Endothelial cell of umbilical vein (primary cell): ENCODE results near the gene ADTRP. TPM values are rescaled to one million over a fixed set of nuclear protein-coding genes. Genes with fewer than 3 reads are reported as not detected.

ENCODE experiments used
- BruUV-seq: library from RNA; stranded (reverse); fragments of 400-500 nt; replicated peaks from 2 replicates; lab custom pipeline; 2021; lab: Mats Ljungman, UMichigan
- CTCF ChIA-PET: fragments of 300-600, 350-600 bp; sonication (Branson Sonifier 250); formaldehyde crosslinking; loops from one replicate; lab custom pipeline; 2021; ENCODE audit warnings: antibody characterized with exemption, inconsistent platforms; lab: Charles Lee
- POLR2A ChIA-PET: fragments of 300-600, 350-600 bp; sonication (Branson Sonifier 250); formaldehyde crosslinking; loops from one replicate; lab custom pipeline; 2021; ENCODE audit warnings: antibody characterized with exemption, inconsistent platforms; lab: Charles Lee
- DNase-seq: peaks from one replicate; pipeline ENCODE4 v3.0.0-alpha.2; 2011; ENCODE audit warnings: low read depth, low spot score
- FAIRE-seq: peaks from 2 replicates; lab custom pipeline; 2011; peaks lifted over from hg19 to GRCh38; lab: Jason Lieb, UNC
- H2AFZ ChIP-seq: 2 replicates; pipeline ENCODE4 v1.6.0; 2012; ENCODE audit warnings: low read depth, low read length, control low read depth, inconsistent platforms
- H3K27ac ChIP-seq: 2 replicates; pipeline ENCODE4 v1.5.1; 2011; ENCODE audit warnings: low read depth, mild to moderate bottlenecking, control low read depth, low read length, moderate library complexity; ENCODE audit not compliant: insufficient read depth
- H3K27me3 ChIP-seq, 2 experiments: 2 replicates each; pipeline versions ENCODE4 v1.6.0 to v1.6.1; 2011; ENCODE audit warnings: low read length in 2 of 2, mixed read lengths in 1 of 2; ENCODE audit not compliant: control insufficient read depth in 2 of 2, insufficient read depth in 2 of 2
- H3K36me3 ChIP-seq, 2 experiments: 2 replicates in 1 of 2; 3 replicates in 1 of 2; pipeline ENCODE4 v1.5.1; 2011; ENCODE audit warnings: low read length in 2 of 2, mild to moderate bottlenecking in 1 of 2, moderate library complexity in 1 of 2; ENCODE audit not compliant: control insufficient read depth in 2 of 2, insufficient read depth in 2 of 2; ENCODE audit errors: extremely low read depth in 1 of 2
- H3K4me1 ChIP-seq: 3 replicates; pipeline ENCODE4 v1.5.1; 2011; ENCODE audit warnings: mild to moderate bottlenecking, low read length; ENCODE audit not compliant: control insufficient read depth, insufficient read depth; ENCODE audit errors: extremely low read depth
- H3K4me2 ChIP-seq: 2 replicates; pipeline ENCODE4 v1.6.1; 2011; ENCODE audit warnings: low read length, control low read depth, mixed read lengths; ENCODE audit not compliant: insufficient read depth
- H3K4me3 ChIP-seq, 3 experiments: fragments of 200-600 bp in 1 of 3; sonication (generic), shearing (Covaris generic) in 1 of 3; replicated peaks in 1 of 3; 2 replicates each; pipeline ENCODE4 v1.5.1; 2011 to 2016; ENCODE audit warnings: control low read depth in 3 of 3, low read length in 3 of 3, mild to moderate bottlenecking in 2 of 3, inconsistent platforms in 1 of 3, low read depth in 1 of 3, moderate library complexity in 1 of 3; ENCODE audit not compliant: insufficient read depth in 1 of 3
- H3K79me2 ChIP-seq: 2 replicates; pipeline ENCODE4 v1.6.0; 2012; ENCODE audit warnings: low read length, inconsistent platforms; ENCODE audit not compliant: control insufficient read depth, insufficient read depth
- H3K9ac ChIP-seq: replicated peaks from 2 replicates; pipeline ENCODE3; 2011; ENCODE audit warnings: low read length, control low read depth; ENCODE audit not compliant: insufficient read depth; ENCODE audit errors: extremely low read depth
- H3K9me1 ChIP-seq: replicated peaks from 3 replicates; pipeline ENCODE4 v1.6.0; 2011; ENCODE audit warnings: mild to moderate bottlenecking, low read length; ENCODE audit not compliant: control insufficient read depth, insufficient read depth; ENCODE audit errors: extremely low read depth
- H3K9me3 ChIP-seq: replicated peaks from 2 replicates; pipeline ENCODE4 v1.5.1; 2012; ENCODE audit warnings: low read length, inconsistent platforms; ENCODE audit not compliant: control insufficient read depth, insufficient read depth
- H4K20me1 ChIP-seq: replicated peaks from 2 replicates; pipeline ENCODE3; 2011; ENCODE audit warnings: mild to moderate bottlenecking, low read length; ENCODE audit not compliant: control insufficient read depth, insufficient read depth; ENCODE audit errors: extremely low read depth
- CTCF ChIP-seq, 2 donors: IDR thresholded peaks; 1 replicate in 1 of 2; 2 replicates in 1 of 2; pipeline ENCODE4 v1.5.1; 2011; ENCODE audit warnings: low read length in 2 of 2, mild to moderate bottlenecking in 2 of 2, moderate library complexity in 2 of 2, control low read depth in 1 of 2, inconsistent platforms in 1 of 2, low read depth in 1 of 2; ENCODE audit not compliant: insufficient read depth in 1 of 2; ENCODE audit errors: extremely low read depth in 1 of 2
- EZH2 ChIP-seq: IDR thresholded peaks from 2 replicates; pipeline ENCODE4 v1.6.1; 2012; ENCODE audit warnings: borderline replicate concordance, low read depth, mild to moderate bottlenecking, moderate library complexity, low read length, inconsistent platforms; ENCODE audit not compliant: severe bottlenecking
- FOS ChIP-seq: IDR thresholded peaks from 2 replicates; pipeline ENCODE4 v1.6.1; 2011; ENCODE audit warnings: mild to moderate bottlenecking, low read length, moderate library complexity, borderline replicate concordance; ENCODE audit not compliant: insufficient read depth
- GATA2 ChIP-seq: IDR thresholded peaks from 2 replicates; pipeline ENCODE4 v1.7.0; 2011; ENCODE audit warnings: low read depth, mild to moderate bottlenecking, moderate library complexity, mixed read lengths, low read length; ENCODE audit not compliant: insufficient read length, insufficient read depth
- JUN ChIP-seq: IDR thresholded peaks from 2 replicates; pipeline ENCODE4 v1.6.1; 2011; ENCODE audit warnings: borderline replicate concordance, low read depth; ENCODE audit not compliant: insufficient read length, insufficient read depth
- MAX ChIP-seq: IDR thresholded peaks from 2 replicates; pipeline ENCODE4 v1.6.1; 2011; ENCODE audit not compliant: insufficient read depth, insufficient read length
- MYC ChIP-seq: IDR thresholded peaks from one replicate; pipeline ENCODE4 v1.6.1; 2011; ENCODE audit warnings: mild to moderate bottlenecking, low read depth, low read length
- POLR2A ChIP-seq: IDR thresholded peaks from 2 replicates; pipeline ENCODE4 v1.6.1; 2012; ENCODE audit warnings: low read depth, mild to moderate bottlenecking, control low read depth, low read length
- POLR2AphosphoS5 ChIP-seq: IDR thresholded peaks from 2 replicates; pipeline ENCODE4 v1.6.1; 2012; ENCODE audit warnings: low read depth, mild to moderate bottlenecking, control low read depth, low read length, moderate library complexity; ENCODE audit not compliant: insufficient read depth
- dilution Hi-C: fragments of 300-500 bp; cut with MboI; formaldehyde crosslinking; loops from one replicate; pipeline ENCODE4 v1.15.0; 2019; ENCODE audit warnings: low sequenced_read_pairs; ENCODE audit not compliant: extremely low pct_ligation_motif_present
- intact Hi-C: fragments of 100-400 bp; cut with micrococcal nuclease; formaldehyde crosslinking; loops from one replicate; pipeline ENCODE4 v1.10.0; 2022
- polyA plus RNA-seq, 4 experiments: library from polyadenylated mRNA; depleted of rRNA in 3 of 4; stranded (reverse) in 3 of 4; unstranded in 1 of 4; fragments of >200 nt; gene quantifications; 2 replicates each; pipeline versions ENCODE4 v1.2.1 to v1.2.3, GENCODE V29; 2011 to 2012; ENCODE audit warnings: missing spikeins in 1 of 4
- total RNA-seq: library from RNA; stranded (reverse); gene quantifications from 2 replicates; pipeline ENCODE4 v1.2.3, GENCODE V29; 2021

ADTRP gene
- total and polyA plus RNA-seq, 2 donors (not counting 3 experiments of a cell fraction or from before 2014, with no cell fraction given), result 3.3 to 4.4 TPM

- no peaks in the 10 kb centered on the region for H3K36me3 ChIP-seq
- H3K4me1 ChIP-seq, result no peaks in the 10 kb centered on the region
- H3K9me3 ChIP-seq, result no peaks in the 10 kb centered on the region
- no peaks in the 10 kb centered on the region for H3K27me3 ChIP-seq
- ChIA-PET CTCF (interaction anchor here (1.1 to 1.2 kb wide), 2 partner anchors 28 to 309 kb away, joined by 3 read pairs; no protein-coding TSS in a partner anchor), POLR2A (no interaction called here)
- H3K9ac ChIP-seq, result no peak overlapping the region
- dilution Hi-C loops (no loop called here), intact Hi-C loops (no loop called here)
- no TSS peak for BruUV-seq
- TF ChIP-seq CTCF (IDR thresholded peaks at IDR 0.05; ENCODE audit: extremely low read depth in 1 of 2, insufficient read depth in 1 of 2, low read depth in 1 of 2, low read length in 2 of 2) (no peak), EZH2 (no peak), MYC (no peak), FOS (no peak), POLR2AphosphoS5 (no peak), POLR2A (no peak), JUN (no peak), GATA2 (no peak), MAX (no peak)
- no peak overlapping the region for H3K27ac ChIP-seq
- no peaks in the 10 kb centered on the region for H3K9me1 ChIP-seq
- no peaks in the 10 kb centered on the region for H4K20me1 ChIP-seq
- DNase-seq, result no peak
- no peaks in the 10 kb centered on the region for H3K79me2 ChIP-seq
- no peak overlapping the region for H3K4me2 ChIP-seq
- H2AFZ ChIP-seq, result no peak overlapping the region
- FAIRE-seq, result no peak
- no peak overlapping the region for H3K4me3 ChIP-seq
Observed at GRCh38 chr6:11703725-11704124, 74.9 kb downstream of the ADTRP start.
